Keratinocyte (primary cell): ENCODE results near the gene HIGD2A. TPM values are rescaled to one million over a fixed set of nuclear protein-coding genes. Genes with fewer than 3 reads are reported as not detected.

Experiments used
- DNase-seq: peaks from one replicate; pipeline ENCODE4 v3.0.0-alpha.2; 2011; ENCODE audit warnings: low read depth, missing footprints, low spot score
- FAIRE-seq: peaks from 2 replicates; lab custom pipeline; 2011; peaks lifted over from hg19 to GRCh38; lab: Jason Lieb, UNC
- H2AFZ ChIP-seq: 2 replicates; pipeline ENCODE4 v1.6.0; 2012; ENCODE audit warnings: low read length, control low read depth, inconsistent platforms; ENCODE audit not compliant: control insufficient read depth
- H3K27ac ChIP-seq: 2 replicates; pipeline ENCODE4 v1.5.1; 2011; ENCODE audit warnings: low read length; ENCODE audit not compliant: control insufficient read depth, insufficient read depth
- H3K27me3 ChIP-seq: 3 replicates; pipeline ENCODE4 v1.6.0; 2011; ENCODE audit warnings: low read length; ENCODE audit not compliant: control insufficient read depth, insufficient read depth; ENCODE audit errors: extremely low read depth
- H3K36me3 ChIP-seq, 2 experiments: 2 replicates in 1 of 2; 3 replicates in 1 of 2; pipeline ENCODE4 v1.5.1; 2011; ENCODE audit warnings: low read length in 2 of 2, mild to moderate bottlenecking in 1 of 2; ENCODE audit not compliant: control insufficient read depth in 2 of 2, insufficient read depth in 2 of 2; ENCODE audit errors: extremely low read depth in 1 of 2
- H3K4me1 ChIP-seq: 3 replicates; pipeline ENCODE4 v1.5.1; 2011; ENCODE audit warnings: low read length; ENCODE audit not compliant: control insufficient read depth, insufficient read depth; ENCODE audit errors: extremely low read depth
- H3K4me2 ChIP-seq: 3 replicates; pipeline ENCODE4 v1.6.0; 2011; ENCODE audit warnings: low read depth, low read length; ENCODE audit not compliant: control insufficient read depth, insufficient read depth; ENCODE audit errors: extremely low read depth
- H3K4me3 ChIP-seq, 3 experiments: fragments of 200-600 bp in 1 of 3; sonication (generic) in 1 of 3; 2 replicates in 2 of 3; 3 replicates in 1 of 3; pipeline ENCODE4 v1.5.1; 2011 to 2016; ENCODE audit warnings: low read length in 3 of 3, mild to moderate bottlenecking in 3 of 3, control low read depth in 2 of 3, inconsistent platforms in 1 of 3, low read depth in 1 of 3, mixed read lengths in 1 of 3, mixed run types in 1 of 3, moderate library complexity in 1 of 3; ENCODE audit not compliant: control insufficient read depth in 2 of 3, insufficient read depth in 2 of 3; ENCODE audit errors: extremely low read depth in 1 of 3
- H3K79me2 ChIP-seq: 2 replicates; pipeline ENCODE4 v1.6.0; 2012; ENCODE audit warnings: low read length; ENCODE audit not compliant: control insufficient read depth, insufficient read depth
- H3K9ac ChIP-seq: 3 replicates; pipeline ENCODE4 v1.6.0; 2011; ENCODE audit warnings: low read length; ENCODE audit not compliant: control insufficient read depth, insufficient read depth; ENCODE audit errors: extremely low read depth
- H3K9me1 ChIP-seq: 3 replicates; pipeline ENCODE4 v1.6.0; 2011; ENCODE audit warnings: low read length; ENCODE audit not compliant: control insufficient read depth, insufficient read depth; ENCODE audit errors: extremely low read depth
- H3K9me3 ChIP-seq: 2 replicates; pipeline ENCODE4 v1.5.1; 2012; ENCODE audit warnings: low read depth, low read length; ENCODE audit not compliant: control insufficient read depth
- H4K20me1 ChIP-seq: 3 replicates; pipeline ENCODE4 v1.6.0; 2011; ENCODE audit warnings: low read length; ENCODE audit not compliant: control insufficient read depth, insufficient read depth; ENCODE audit errors: extremely low read depth
- CTCF ChIP-seq, 3 experiments: IDR thresholded peaks in 1 of 3; conservative IDR thresholded peaks in 1 of 3; optimal IDR thresholded peaks in 1 of 3; 2 replicates in 2 of 3; 3 replicates in 1 of 3; pipeline versions ENCODE3 to v1.5.1; 2011; ENCODE audit warnings: low read length in 3 of 3, mild to moderate bottlenecking in 3 of 3, moderate library complexity in 2 of 3, control low read depth in 1 of 3, inconsistent platforms in 1 of 3; ENCODE audit not compliant: insufficient read depth in 2 of 3; ENCODE audit errors: extremely low read depth in 1 of 3
- EZH2 ChIP-seq: IDR thresholded peaks from one replicate; pipeline ENCODE4 v1.6.1; 2012; ENCODE audit warnings: inconsistent platforms, mild to moderate bottlenecking, low read length, moderate library complexity
- dilution Hi-C: fragments of 300-500 bp; cut with MboI; formaldehyde crosslinking; loops from one replicate; pipeline ENCODE4 v1.7.0; 2020; ENCODE audit warnings: low sequenced_read_pairs; ENCODE audit not compliant: extremely low pct_ligation_motif_present
- polyA plus RNA-seq, 5 experiments: library from polyadenylated mRNA; depleted of rRNA in 3 of 5; stranded (reverse) in 3 of 5; stranded (forward) in 1 of 5; unstranded in 1 of 5; fragments of >200 nt; gene quantifications; 1 replicate in 1 of 5; 2 replicates in 3 of 5; 3 replicates in 1 of 5; pipeline versions ENCODE4 v1.2.1 to v1.2.3, GENCODE V29; 2011 to 2012; ENCODE audit warnings: missing spikeins in 2 of 5, low read depth in 1 of 5, low replicate concordance in 1 of 5

HIGD2A gene
- polyA plus RNA-seq, 1 donor (not counting 4 experiments of a cell fraction or from before 2014, with no cell fraction given), result 74.6 TPM

- H3K4me1 ChIP-seq, result peaks cover 47% of the 10 kb centered on the region
- H4K20me1 ChIP-seq, result peaks cover 11% of the 10 kb centered on the region
- peaks cover 75% of the 10 kb centered on the region for H3K79me2 ChIP-seq
- H3K9me3 ChIP-seq, result no peaks in the 10 kb centered on the region
- peaks cover 23 to 33% of the 10 kb centered on the region in 2 experiments for H3K36me3 ChIP-seq
- H3K27ac ChIP-seq, result peak overlapping the region; percentile 60
- H3K27me3 ChIP-seq, result no peaks in the 10 kb centered on the region
- TF ChIP-seq EZH2 (no peak), CTCF (optimal IDR thresholded peaks at IDR 0.05 in 1 of 3, IDR thresholded peaks at IDR 0.05 in 1 of 3, conservative IDR thresholded peaks at IDR 0.05 in 1 of 3; ENCODE audit: extremely low read depth in 1 of 3, insufficient read depth in 2 of 3, low read length in 3 of 3) (peak; percentile 53 to 68 (median 67))
- no peak overlapping the region for H3K9ac ChIP-seq
- dilution Hi-C loops, result no loop called here
- DNase-seq, result peak; percentile 89
- H3K4me2 ChIP-seq, result peak overlapping the region; percentile 76
- H3K4me3 ChIP-seq, result no peak overlapping the region
- no peak overlapping the region for H2AFZ ChIP-seq
- peak; percentile 86 for FAIRE-seq
- no peaks in the 10 kb centered on the region for H3K9me1 ChIP-seq
These were observed 22.1 kb downstream of the HIGD2A start for GRCh38 chr5:176410486-176411180.

- no peaks in the 10 kb centered on the region for H3K27me3 ChIP-seq
- peaks cover 12 to 22% of the 10 kb centered on the region in 2 experiments for H3K36me3 ChIP-seq
- peaks cover 11% of the 10 kb centered on the region for H4K20me1 ChIP-seq
- peak overlapping the region; percentile 77 for H3K4me2 ChIP-seq
- H3K9ac ChIP-seq, result peak overlapping the region; percentile 91
- FAIRE-seq, result no peak
- DNase-seq, result no peak
- H3K27ac ChIP-seq, result peak overlapping the region; percentile 86
- H3K4me3 ChIP-seq, result peak overlapping the region; percentile 86 to 95 (median 91)
- no peak overlapping the region for H2AFZ ChIP-seq
- no peaks in the 10 kb centered on the region for H3K9me1 ChIP-seq
- dilution Hi-C loops, result no loop called here
- H3K79me2 ChIP-seq, result peaks cover 64% of the 10 kb centered on the region
- no peaks in the 10 kb centered on the region for H3K9me3 ChIP-seq
- H3K4me1 ChIP-seq, result peaks cover 57% of the 10 kb centered on the region
- TF ChIP-seq CTCF (optimal IDR thresholded peaks at IDR 0.05 in 1 of 3, IDR thresholded peaks at IDR 0.05 in 1 of 3, conservative IDR thresholded peaks at IDR 0.05 in 1 of 3; ENCODE audit: extremely low read depth in 1 of 3, insufficient read depth in 2 of 3, low read length in 3 of 3) (no peak), EZH2 (no peak)
These were observed 24.1 kb downstream of the HIGD2A start for GRCh38 chr5:176412517-176413254.
